SK-N-SH (cell line): ENCODE measurements around the gene DNAJC4. TPM values are rescaled to one million over a fixed set of nuclear protein-coding genes. Genes with fewer than 3 reads are reported as not detected.

ENCODE experiments used
- CTCF ChIA-PET: fragments of 300-600, 350-600 bp; formaldehyde crosslinking; extraction: SDS; loops from one replicate; lab custom pipeline; 2021; lab: Yijun Ruan, JAX
- POLR2A ChIA-PET: fragments of 350-600 bp; sonication (Branson Sonifier 250); formaldehyde crosslinking; extraction: SDS; loops from one replicate; lab custom pipeline; 2020; ENCODE audit warnings: antibody characterized with exemption, inconsistent platforms; lab: Yijun Ruan, JAX
- DNase-seq: peaks from one replicate; pipeline ENCODE4 v3.0.0; 2012
- H2AFZ ChIP-seq: fragments of 200-600 bp; sonication (generic); 2 replicates; pipeline ENCODE4 v1.8.1; 2016; ENCODE audit warnings: antibody characterized with exemption, mild to moderate bottlenecking, low read depth
- H3F3A ChIP-seq: fragments of 200-600 bp; sonication (generic); replicated peaks from 2 replicates; pipeline ENCODE3; 2016; ENCODE audit warnings: antibody characterized with exemption, mild to moderate bottlenecking; ENCODE audit not compliant: insufficient read depth
- H3K27ac ChIP-seq, 2 experiments: fragments of 200-500 bp in 1 of 2; fragments of 200-600 bp in 1 of 2; sonication (Bioruptor generic) in 1 of 2; sonication (generic), shearing (Covaris generic) in 1 of 2; 2 replicates each; pipeline versions ENCODE4 v1.5.1 to v1.6.1; 2014 to 2016; ENCODE audit warnings: low read depth in 2 of 2, inconsistent platforms in 1 of 2, low read length in 1 of 2, mild to moderate bottlenecking in 1 of 2, mixed read lengths in 1 of 2
- H3K27me3 ChIP-seq: fragments of 200-600 bp; sonication (generic), shearing (Covaris generic); 2 replicates; pipeline ENCODE4 v1.6.1; 2016; ENCODE audit warnings: mixed run types; ENCODE audit not compliant: insufficient read depth
- H3K36me3 ChIP-seq, 2 experiments: fragments of 200-500 bp in 1 of 2; fragments of 200-600 bp in 1 of 2; sonication (Bioruptor generic) in 1 of 2; sonication (generic) in 1 of 2; replicated peaks in 1 of 2; 2 replicates each; pipeline versions ENCODE3 to v1.5.1; 2014 to 2016; ENCODE audit warnings: low read length in 1 of 2, mild to moderate bottlenecking in 1 of 2; ENCODE audit not compliant: insufficient read depth in 2 of 2, control insufficient read depth in 1 of 2
- H3K4me1 ChIP-seq, 2 experiments: fragments of 200-500 bp in 1 of 2; fragments of 200-600 bp in 1 of 2; sonication (Bioruptor generic) in 1 of 2; sonication (generic), shearing (Covaris generic) in 1 of 2; 2 replicates each; pipeline versions ENCODE4 v1.5.1 to v1.6.1; 2014 to 2016; ENCODE audit warnings: low read depth in 1 of 2, low read length in 1 of 2, mixed run types in 1 of 2; ENCODE audit not compliant: insufficient read depth in 2 of 2, control insufficient read depth in 1 of 2
- H3K4me2 ChIP-seq: fragments of 200-600 bp; sonication (generic), shearing (Covaris generic); 2 replicates; pipeline ENCODE4 v1.6.1; 2017; ENCODE audit warnings: mixed run types
- H3K4me3 ChIP-seq, 2 experiments: fragments of 200-500 bp in 1 of 2; fragments of 200-600 bp in 1 of 2; sonication (Bioruptor generic) in 1 of 2; sonication (generic), shearing (Covaris generic) in 1 of 2; 2 replicates each; pipeline versions ENCODE4 v1.5.1 to v1.8.1; 2014 to 2016; ENCODE audit warnings: low read depth in 2 of 2, inconsistent platforms in 1 of 2, low read length in 1 of 2, mild to moderate bottlenecking in 1 of 2, mixed read lengths in 1 of 2, moderate library complexity in 1 of 2
- H3K79me2 ChIP-seq: fragments of 200-600 bp; sonication (generic); 2 replicates; pipeline ENCODE4 v1.8.1; 2017; ENCODE audit warnings: mild to moderate bottlenecking; ENCODE audit not compliant: insufficient read depth
- H3K9ac ChIP-seq: fragments of 200-600 bp; sonication (generic); 2 replicates; pipeline ENCODE4 v1.6.1; 2017; ENCODE audit warnings: mixed run types
- H3K9me2 ChIP-seq: fragments of 200-600 bp; sonication (generic); 2 replicates; pipeline ENCODE4 v1.6.1; 2017; ENCODE audit warnings: mixed run types
- H3K9me3 ChIP-seq: fragments of 200-600 bp; sonication (generic); 2 replicates; pipeline ENCODE4 v1.6.1; 2017; ENCODE audit warnings: mixed run types, mild to moderate bottlenecking, moderate library complexity
- H4K20me1 ChIP-seq: fragments of 200-600 bp; sonication (generic); 2 replicates; pipeline ENCODE4 v1.6.1; 2017; ENCODE audit warnings: mild to moderate bottlenecking, mixed run types; ENCODE audit not compliant: insufficient read depth
- ELF1 ChIP-seq: IDR thresholded peaks from 2 replicates; pipeline ENCODE4 v1.4.0; 2012
- FOSL2 ChIP-seq: IDR thresholded peaks from 2 replicates; pipeline ENCODE4 v1.4.0; 2012; ENCODE audit warnings: low read depth, mild to moderate bottlenecking, moderate library complexity, borderline replicate concordance
- FOXJ3 ChIP-seq: sonication (generic); formaldehyde crosslinking; IDR thresholded peaks from 2 replicates; pipeline ENCODE4 v1.5.1; 2020; ENCODE audit warnings: mild to moderate bottlenecking, missing genetic modification reagents
- FOXM1 ChIP-seq: IDR thresholded peaks from 2 replicates; pipeline ENCODE4 v1.4.0; 2012; ENCODE audit warnings: low read depth, mild to moderate bottlenecking
- GATA2 ChIP-seq: sonication (generic); formaldehyde crosslinking; IDR thresholded peaks from 2 replicates; pipeline ENCODE4 v1.5.0; 2020; ENCODE audit warnings: mild to moderate bottlenecking, missing genetic modification reagents
- MXI1 ChIP-seq: IDR thresholded peaks from 2 replicates; pipeline ENCODE4 v1.6.1; 2012; ENCODE audit warnings: mild to moderate bottlenecking, low read depth, low read length, improper control_type of control experiment
- NFIC ChIP-seq: IDR thresholded peaks from 2 replicates; pipeline ENCODE4 v1.4.0; 2012; ENCODE audit warnings: borderline replicate concordance
- POLR2AphosphoS5 ChIP-seq: IDR thresholded peaks from 2 replicates; pipeline ENCODE4 v1.6.1; 2012; ENCODE audit warnings: low read depth, low read length
- RCOR1 ChIP-seq: fragments of 150-350 bp; IDR thresholded peaks from 2 replicates; pipeline ENCODE4 v1.6.1; 2017; ENCODE audit warnings: antibody characterized with exemption, low read length
- RXRA ChIP-seq: IDR thresholded peaks from 2 replicates; pipeline ENCODE4 v1.4.0; 2012; ENCODE audit warnings: low read depth, mild to moderate bottlenecking, borderline replicate concordance
- SIN3A ChIP-seq: IDR thresholded peaks from 2 replicates; pipeline ENCODE4 v1.6.1; 2012; ENCODE audit warnings: low read depth, mild to moderate bottlenecking, low read length, moderate library complexity, borderline replicate concordance
- SMC3 ChIP-seq: IDR thresholded peaks from 2 replicates; pipeline ENCODE4 v1.6.1; 2012; ENCODE audit warnings: low read depth, low read length, improper control_type of control experiment
- TAF1 ChIP-seq: IDR thresholded peaks from 2 replicates; pipeline ENCODE4 v1.6.1; 2012; ENCODE audit warnings: low read depth, mild to moderate bottlenecking, low read length, moderate library complexity, borderline replicate concordance
- WGBS: methylation state at CpG from one replicate; pipeline ENCODE4 v1.1.6; 2017; ENCODE audit warnings: low lambda C conversion rate; 5-methylcytosine and 5-hydroxymethylcytosine counted together
- polyA plus RNA-seq, 3 experiments: library from polyadenylated mRNA; depleted of rRNA; stranded (reverse); fragments of >200 nt; gene quantifications; 2 replicates each; pipeline ENCODE4 v1.2.3, GENCODE V29; 2012
- TF ChIP-seq, protein P1 (sequence below): IDR thresholded peaks from 2 replicates; pipeline ENCODE4 v1.6.1; 2012; ENCODE audit warnings: mild to moderate bottlenecking, low read depth, low read length, moderate library complexity
- TF ChIP-seq, protein P2 (sequence below): IDR thresholded peaks from 2 replicates; pipeline ENCODE4 v1.4.0; 2012; ENCODE audit warnings: low read depth
- TF ChIP-seq, protein P3 (sequence below): IDR thresholded peaks from 2 replicates; pipeline ENCODE4 v1.4.0; 2012; ENCODE audit warnings: low read depth, borderline replicate concordance
- TF ChIP-seq, protein P4 (sequence below): IDR thresholded peaks from 2 replicates; pipeline ENCODE4 v1.4.0; 2012; ENCODE audit warnings: low read depth, borderline replicate concordance

The DNAJC4 gene
- polyA plus RNA-seq, 1 of the 3 experiments (the other 2 are of a cell fraction) = 52.1 TPM

DNA sequence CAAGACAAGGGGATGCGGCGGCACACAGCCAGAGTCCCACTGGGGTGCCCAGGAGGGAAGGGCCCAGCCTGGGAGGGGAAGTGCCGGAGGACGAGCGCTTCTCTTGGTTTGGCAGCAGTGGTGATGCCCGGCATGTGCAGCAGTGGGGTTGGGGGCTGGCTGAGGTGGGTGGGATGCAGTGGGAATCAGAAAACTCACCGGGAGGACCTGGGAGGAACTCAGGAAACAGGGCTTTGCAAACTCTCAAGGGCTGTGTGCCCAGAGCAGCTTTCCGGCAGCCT lies 20.8 kb upstream of the DNAJC4 start:
- Histone ChIP-seq H3K4me1 (peaks cover 0 to 21% of the 10 kb centered on the region in 2 experiments; a peak in 3 of 4 replicates), H3K27me3 (no peaks in the 10 kb centered on the region), H3K9me2 (no peaks in the 10 kb centered on the region), H3K9ac (no peak overlapping the region), H4K20me1 (no peaks in the 10 kb centered on the region), H3K4me3 (no peak overlapping the region), H3F3A (peaks cover 6% of the 10 kb centered on the region), H3K36me3 (peaks cover 10% of the 10 kb centered on the region in 2 experiments), H3K79me2 (no peaks in the 10 kb centered on the region; the same call in 1 of the 2 replicates), H2AFZ (no peak overlapping the region), H3K4me2 (no peak overlapping the region), H3K27ac (no peak overlapping the region), H3K9me3 (no peaks in the 10 kb centered on the region)
- 93% methylated on average over 6 of the region's 8 CpGs for WGBS
- POLR2A ChIA-PET = interaction anchor here (1.7 kb wide), 1 partner anchor 17 kb away, joined by 6 read pairs; the partner anchor contains the start of genes NUDT22 and TRPT1
- DNase-seq = no peak
- TF ChIP-seq, protein P1, sequence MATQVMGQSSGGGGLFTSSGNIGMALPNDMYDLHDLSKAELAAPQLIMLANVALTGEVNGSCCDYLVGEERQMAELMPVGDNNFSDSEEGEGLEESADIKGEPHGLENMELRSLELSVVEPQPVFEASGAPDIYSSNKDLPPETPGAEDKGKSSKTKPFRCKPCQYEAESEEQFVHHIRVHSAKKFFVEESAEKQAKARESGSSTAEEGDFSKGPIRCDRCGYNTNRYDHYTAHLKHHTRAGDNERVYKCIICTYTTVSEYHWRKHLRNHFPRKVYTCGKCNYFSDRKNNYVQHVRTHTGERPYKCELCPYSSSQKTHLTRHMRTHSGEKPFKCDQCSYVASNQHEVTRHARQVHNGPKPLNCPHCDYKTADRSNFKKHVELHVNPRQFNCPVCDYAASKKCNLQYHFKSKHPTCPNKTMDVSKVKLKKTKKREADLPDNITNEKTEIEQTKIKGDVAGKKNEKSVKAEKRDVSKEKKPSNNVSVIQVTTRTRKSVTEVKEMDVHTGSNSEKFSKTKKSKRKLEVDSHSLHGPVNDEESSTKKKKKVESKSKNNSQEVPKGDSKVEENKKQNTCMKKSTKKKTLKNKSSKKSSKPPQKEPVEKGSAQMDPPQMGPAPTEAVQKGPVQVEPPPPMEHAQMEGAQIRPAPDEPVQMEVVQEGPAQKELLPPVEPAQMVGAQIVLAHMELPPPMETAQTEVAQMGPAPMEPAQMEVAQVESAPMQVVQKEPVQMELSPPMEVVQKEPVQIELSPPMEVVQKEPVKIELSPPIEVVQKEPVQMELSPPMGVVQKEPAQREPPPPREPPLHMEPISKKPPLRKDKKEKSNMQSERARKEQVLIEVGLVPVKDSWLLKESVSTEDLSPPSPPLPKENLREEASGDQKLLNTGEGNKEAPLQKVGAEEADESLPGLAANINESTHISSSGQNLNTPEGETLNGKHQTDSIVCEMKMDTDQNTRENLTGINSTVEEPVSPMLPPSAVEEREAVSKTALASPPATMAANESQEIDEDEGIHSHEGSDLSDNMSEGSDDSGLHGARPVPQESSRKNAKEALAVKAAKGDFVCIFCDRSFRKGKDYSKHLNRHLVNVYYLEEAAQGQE = no peak
- TF ChIP-seq POLR2AphosphoS5 = no peak
- TF ChIP-seq SIN3A = no peak
- no peak for TF ChIP-seq TAF1
- TF ChIP-seq FOXJ3 (CRISPR knock-in tag) = no peak
- TF ChIP-seq RCOR1 = no peak
- TF ChIP-seq GATA2 = no peak
- TF ChIP-seq, protein P2, sequence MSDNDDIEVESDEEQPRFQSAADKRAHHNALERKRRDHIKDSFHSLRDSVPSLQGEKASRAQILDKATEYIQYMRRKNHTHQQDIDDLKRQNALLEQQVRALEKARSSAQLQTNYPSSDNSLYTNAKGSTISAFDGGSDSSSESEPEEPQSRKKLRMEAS = no peak
- no peak for TF ChIP-seq SMC3
- TF ChIP-seq, protein P3, sequence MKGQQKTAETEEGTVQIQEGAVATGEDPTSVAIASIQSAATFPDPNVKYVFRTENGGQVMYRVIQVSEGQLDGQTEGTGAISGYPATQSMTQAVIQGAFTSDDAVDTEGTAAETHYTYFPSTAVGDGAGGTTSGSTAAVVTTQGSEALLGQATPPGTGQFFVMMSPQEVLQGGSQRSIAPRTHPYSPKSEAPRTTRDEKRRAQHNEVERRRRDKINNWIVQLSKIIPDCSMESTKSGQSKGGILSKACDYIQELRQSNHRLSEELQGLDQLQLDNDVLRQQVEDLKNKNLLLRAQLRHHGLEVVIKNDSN = no peak
- no peak for TF ChIP-seq MXI1
- TF ChIP-seq NFIC = no peak
- TF ChIP-seq, protein P4, sequence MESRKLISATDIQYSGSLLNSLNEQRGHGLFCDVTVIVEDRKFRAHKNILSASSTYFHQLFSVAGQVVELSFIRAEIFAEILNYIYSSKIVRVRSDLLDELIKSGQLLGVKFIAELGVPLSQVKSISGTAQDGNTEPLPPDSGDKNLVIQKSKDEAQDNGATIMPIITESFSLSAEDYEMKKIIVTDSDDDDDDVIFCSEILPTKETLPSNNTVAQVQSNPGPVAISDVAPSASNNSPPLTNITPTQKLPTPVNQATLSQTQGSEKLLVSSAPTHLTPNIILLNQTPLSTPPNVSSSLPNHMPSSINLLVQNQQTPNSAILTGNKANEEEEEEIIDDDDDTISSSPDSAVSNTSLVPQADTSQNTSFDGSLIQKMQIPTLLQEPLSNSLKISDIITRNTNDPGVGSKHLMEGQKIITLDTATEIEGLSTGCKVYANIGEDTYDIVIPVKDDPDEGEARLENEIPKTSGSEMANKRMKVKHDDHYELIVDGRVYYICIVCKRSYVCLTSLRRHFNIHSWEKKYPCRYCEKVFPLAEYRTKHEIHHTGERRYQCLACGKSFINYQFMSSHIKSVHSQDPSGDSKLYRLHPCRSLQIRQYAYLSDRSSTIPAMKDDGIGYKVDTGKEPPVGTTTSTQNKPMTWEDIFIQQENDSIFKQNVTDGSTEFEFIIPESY = no peak
- no peak for TF ChIP-seq FOXM1
- no peak for TF ChIP-seq ELF1
- no peak for TF ChIP-seq RXRA
- TF ChIP-seq FOSL2 = no peak
- CTCF ChIA-PET = no interaction called here
